Choroid plexus epithelial cell (primary cell): ENCODE measurements around the gene PRUNE2.

Experiments used
- DNase-seq: peaks from one replicate; pipeline ENCODE4 v3.0.0-alpha.2; 2010; ENCODE audit warnings: low read depth
- H3K4me3 ChIP-seq: 2 replicates; pipeline ENCODE4 v1.5.1; 2011; ENCODE audit warnings: low read depth, mild to moderate bottlenecking, control low read depth, low read length, moderate library complexity
- TF ChIP-seq, protein P1 (sequence below): conservative IDR thresholded peaks from 2 replicates; pipeline ENCODE4 v1.5.1; 2011; ENCODE audit warnings: low read depth, mild to moderate bottlenecking, control low read depth, inconsistent platforms, low read length, moderate library complexity

The PRUNE2 gene

DNA sequence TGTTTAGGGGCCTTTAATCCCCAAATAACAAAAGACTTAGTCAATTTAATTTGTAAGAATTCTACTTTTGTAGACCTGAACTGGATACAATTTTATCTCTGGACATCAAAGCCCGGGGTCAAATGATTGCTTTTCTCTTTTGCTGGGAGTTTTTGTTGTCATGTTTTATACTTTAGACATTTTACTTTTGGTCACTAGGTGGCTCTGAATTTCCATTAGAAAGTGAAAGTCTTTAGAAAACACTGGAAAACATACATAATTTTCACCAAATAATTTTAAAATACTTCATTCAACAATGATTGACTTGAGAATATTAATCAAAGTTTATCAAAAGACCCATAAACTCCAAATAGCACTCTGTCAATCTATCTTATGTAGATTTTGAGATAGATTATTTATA lies 144.5 kb downstream of the PRUNE2 start:
- H3K4me3 ChIP-seq = no peak overlapping the region
- TF ChIP-seq, protein P1, sequence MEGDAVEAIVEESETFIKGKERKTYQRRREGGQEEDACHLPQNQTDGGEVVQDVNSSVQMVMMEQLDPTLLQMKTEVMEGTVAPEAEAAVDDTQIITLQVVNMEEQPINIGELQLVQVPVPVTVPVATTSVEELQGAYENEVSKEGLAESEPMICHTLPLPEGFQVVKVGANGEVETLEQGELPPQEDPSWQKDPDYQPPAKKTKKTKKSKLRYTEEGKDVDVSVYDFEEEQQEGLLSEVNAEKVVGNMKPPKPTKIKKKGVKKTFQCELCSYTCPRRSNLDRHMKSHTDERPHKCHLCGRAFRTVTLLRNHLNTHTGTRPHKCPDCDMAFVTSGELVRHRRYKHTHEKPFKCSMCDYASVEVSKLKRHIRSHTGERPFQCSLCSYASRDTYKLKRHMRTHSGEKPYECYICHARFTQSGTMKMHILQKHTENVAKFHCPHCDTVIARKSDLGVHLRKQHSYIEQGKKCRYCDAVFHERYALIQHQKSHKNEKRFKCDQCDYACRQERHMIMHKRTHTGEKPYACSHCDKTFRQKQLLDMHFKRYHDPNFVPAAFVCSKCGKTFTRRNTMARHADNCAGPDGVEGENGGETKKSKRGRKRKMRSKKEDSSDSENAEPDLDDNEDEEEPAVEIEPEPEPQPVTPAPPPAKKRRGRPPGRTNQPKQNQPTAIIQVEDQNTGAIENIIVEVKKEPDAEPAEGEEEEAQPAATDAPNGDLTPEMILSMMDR = peak; percentile 55
- DNase-seq = peak; percentile 32

DNA sequence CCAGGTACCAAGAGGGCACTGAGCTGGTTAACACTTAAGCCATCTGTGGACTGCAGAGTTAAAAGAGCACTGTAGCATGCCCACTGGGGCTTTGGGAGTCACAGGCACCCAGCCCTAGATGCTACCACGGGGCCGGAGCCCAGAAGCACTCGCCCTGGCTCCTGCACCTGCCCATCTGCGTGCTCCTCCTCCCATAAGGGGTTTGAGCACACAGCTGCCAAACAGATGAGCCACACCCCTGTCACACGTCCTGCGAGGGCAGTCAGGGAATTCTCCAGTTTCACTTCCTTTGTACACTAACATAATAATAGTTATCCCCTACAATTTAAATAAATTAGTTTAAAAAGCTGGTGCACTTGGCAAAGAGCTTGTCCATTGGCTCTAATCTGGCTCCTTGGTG lies 146.2 kb downstream of the PRUNE2 start:
- no peak for DNase-seq
- TF ChIP-seq, protein P1 = no peak
- no peak overlapping the region for H3K4me3 ChIP-seq

DNA sequence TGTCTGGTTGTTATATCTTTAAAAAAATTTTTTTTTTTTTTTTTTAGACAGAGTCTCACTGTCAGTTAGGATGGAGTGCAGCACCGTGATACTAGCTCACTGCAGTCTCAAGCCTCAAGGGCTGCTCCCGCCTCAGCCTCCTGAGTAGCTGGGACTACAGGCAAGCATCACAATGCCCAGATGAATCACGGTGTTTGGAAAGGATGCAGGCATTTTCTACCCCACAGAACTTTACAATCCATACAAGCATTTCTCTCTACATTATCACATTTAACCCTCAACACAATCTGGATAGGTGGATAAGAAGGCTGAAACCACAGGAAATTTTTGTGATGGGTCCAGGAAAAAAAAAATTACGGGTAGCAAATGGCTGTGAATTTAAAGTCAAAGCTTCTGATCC lies 147.4 kb downstream of the PRUNE2 start:
- no peak overlapping the region for H3K4me3 ChIP-seq
- DNase-seq = no peak
- TF ChIP-seq, protein P1 = no peak

DNA sequence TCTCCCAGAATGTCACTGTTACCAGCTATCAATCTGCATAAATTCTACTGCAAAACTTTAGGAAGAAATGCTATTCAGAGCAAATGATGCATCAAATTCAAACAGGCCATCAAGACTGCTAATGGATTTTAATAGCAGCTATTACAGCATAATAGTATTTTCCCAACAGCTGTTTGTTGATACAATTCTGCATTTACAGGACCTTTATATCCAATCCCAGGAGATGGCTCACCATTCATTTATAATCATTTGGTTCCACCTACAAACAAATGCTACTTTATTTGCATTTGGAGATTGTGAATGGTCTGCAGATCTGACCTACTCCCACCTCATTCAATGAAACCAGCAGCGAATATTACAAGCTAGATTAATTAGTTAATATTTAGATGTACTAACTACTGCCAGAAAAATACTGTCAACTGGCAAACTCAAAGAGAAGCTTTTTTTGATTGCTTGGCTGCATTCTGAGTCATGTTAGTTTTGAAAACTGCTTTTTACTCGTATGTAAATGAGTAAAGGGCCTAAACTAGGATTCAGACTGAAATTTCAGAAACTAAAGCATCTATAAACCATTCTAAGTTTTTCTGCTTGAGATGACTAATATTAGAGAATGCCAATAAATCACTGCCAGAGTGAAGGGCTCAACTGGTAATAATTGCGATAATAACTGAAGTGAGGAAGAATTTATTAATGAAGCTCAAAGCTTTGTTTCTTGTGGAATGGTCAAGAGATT lies 148.8 kb downstream of the PRUNE2 start:
- no peak for DNase-seq
- no peak overlapping the region for H3K4me3 ChIP-seq
- TF ChIP-seq, protein P1 = no peak

DNA sequence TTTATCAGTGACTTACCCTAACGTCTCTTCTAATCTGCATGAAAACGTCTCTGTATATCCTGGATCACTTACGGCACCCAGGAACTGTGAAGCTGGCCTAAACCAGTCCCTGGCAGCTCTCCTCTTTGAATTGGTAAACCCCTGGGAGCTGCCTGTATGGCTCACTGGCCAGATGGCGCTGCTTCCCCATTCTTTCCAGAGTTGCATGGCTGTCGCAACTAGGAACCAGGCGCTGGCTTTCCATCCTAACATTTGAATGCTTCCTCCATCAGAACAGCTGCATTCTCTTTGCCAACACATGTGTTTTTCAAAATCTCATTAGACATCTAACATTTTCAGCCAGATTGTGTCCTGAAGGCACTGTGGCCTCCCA lies 149.7 kb downstream of the PRUNE2 start:
- TF ChIP-seq, protein P1 = peak; percentile 24
- H3K4me3 ChIP-seq = no peak overlapping the region
- DNase-seq = peak; percentile 30

DNA sequence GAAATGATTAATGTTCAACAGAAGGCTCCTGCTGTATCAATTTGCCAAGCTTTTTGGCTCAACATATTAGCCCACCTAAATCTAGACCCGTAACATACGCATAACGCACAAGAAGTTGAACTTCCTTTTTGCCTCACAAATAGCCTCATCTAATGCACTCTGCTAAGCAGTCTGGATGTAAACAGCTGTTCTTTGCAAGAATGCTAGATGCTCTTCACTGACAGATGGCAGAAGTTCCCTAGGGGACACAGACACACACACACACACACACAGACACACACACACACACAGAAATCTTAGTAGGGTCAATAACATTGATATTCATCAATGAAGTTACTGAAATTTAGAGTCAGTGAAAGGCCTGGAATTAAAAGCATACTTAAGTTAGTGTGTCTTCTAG lies 154.9 kb downstream of the PRUNE2 start:
- no peak for DNase-seq
- no peak overlapping the region for H3K4me3 ChIP-seq
- TF ChIP-seq, protein P1 = no peak

DNA sequence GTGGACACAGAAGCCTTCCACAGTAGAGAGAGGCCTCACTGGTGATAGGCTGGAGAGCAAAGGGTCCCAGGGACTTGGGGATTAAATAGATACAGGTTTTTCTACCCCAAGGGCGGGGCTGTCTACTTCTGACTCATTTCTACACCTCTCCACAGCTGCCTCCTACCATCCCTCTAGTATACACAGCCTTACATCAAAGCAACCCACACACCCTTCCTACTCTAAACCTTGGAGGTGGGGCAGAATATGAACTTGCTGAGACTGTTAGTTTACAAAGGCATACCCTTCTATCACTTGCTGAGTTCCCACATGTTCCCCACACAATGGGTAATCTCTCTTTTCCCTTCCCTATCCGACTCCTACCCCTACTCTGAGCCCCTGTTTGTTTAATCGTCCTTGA lies 161.6 kb downstream of the PRUNE2 start:
- no peak for DNase-seq
- TF ChIP-seq, protein P1 = no peak
- no peak overlapping the region for H3K4me3 ChIP-seq
